ENCODE data around the gene MRPS23.

The MRPS23 gene

DNA sequence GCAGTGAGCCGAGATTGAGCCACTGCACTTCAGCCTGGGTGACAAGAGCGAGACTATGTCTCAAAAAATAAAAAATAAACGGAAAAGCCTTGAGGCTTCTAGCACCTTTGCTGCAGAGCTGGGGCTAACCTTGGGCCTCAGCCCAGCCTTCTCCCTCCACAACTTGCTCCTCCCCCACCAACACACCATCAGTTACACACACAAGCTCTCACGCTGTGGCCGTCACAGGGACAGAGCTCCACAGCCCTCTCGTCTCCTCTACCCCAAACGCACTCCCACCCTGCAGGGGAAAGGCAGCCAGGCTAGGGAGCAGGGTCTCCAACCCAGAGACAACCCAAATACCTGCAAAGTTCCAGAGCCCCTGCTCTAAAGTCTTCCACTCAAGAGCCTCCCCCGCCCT lies 22.0 kb upstream of the MRPS23 start:
- H3K9me3 ChIP-seq (ENCODE audit: control insufficient read depth, low read length) = no peaks in the 10 kb centered on the region
- no peaks in the 10 kb centered on the region for H3K27me3 ChIP-seq (ENCODE audit: control insufficient read depth, insufficient read depth, low read length, poor library complexity, severe bottlenecking)
- H3K36me3 ChIP-seq (ENCODE audit: control insufficient read depth, insufficient read depth, low read length) = no peaks in the 10 kb centered on the region
- H3K4me1 ChIP-seq (ENCODE audit: control insufficient read depth, insufficient read depth, low read length) = peaks cover 55% of the 10 kb centered on the region
- 87 to 89% methylated on average over 8 of the region's 8 CpGs for WGBS, 2 experiments
- H3K4me3 ChIP-seq (ENCODE audit: insufficient read depth, low read depth, low read length) = no peak overlapping the region
- no peak overlapping the region for H3K27ac ChIP-seq (ENCODE audit: insufficient read depth, low read depth, low read length, poor library complexity, severe bottlenecking)

DNA sequence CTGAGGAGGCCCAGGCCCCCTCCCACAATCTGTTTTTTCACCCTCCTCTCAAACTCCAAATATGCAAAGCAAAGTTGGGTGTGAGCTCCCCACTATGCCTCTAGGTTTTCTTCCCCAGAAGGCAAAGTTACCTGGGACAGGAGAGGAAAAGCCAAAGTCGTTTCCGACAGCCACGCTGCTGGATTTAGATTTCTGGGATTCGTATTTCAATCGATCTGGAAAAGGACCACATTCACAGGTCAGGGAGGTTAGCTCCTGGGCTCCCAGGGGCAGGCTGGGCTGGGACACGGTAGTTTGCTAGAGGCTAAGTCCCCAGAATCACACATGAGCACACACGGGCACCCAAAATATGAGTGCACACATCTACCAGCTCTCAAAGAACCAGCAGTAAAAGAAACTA lies 21.3 kb upstream of the MRPS23 start:
- Histone ChIP-seq H3K9me3 (ENCODE audit: control insufficient read depth, low read length) (no peaks in the 10 kb centered on the region), H3K27ac (ENCODE audit: insufficient read depth, low read depth, low read length, poor library complexity, severe bottlenecking) (no peak overlapping the region), H3K4me3 (ENCODE audit: insufficient read depth, low read depth, low read length) (no peak overlapping the region), H3K27me3 (ENCODE audit: control insufficient read depth, insufficient read depth, low read length, poor library complexity, severe bottlenecking) (no peaks in the 10 kb centered on the region), H3K4me1 (ENCODE audit: control insufficient read depth, insufficient read depth, low read length) (peaks cover 51% of the 10 kb centered on the region), H3K36me3 (ENCODE audit: control insufficient read depth, insufficient read depth, low read length) (no peaks in the 10 kb centered on the region)
- 86 to 94% methylated on average over 7 of the region's 7 CpGs for WGBS, 2 experiments

DNA sequence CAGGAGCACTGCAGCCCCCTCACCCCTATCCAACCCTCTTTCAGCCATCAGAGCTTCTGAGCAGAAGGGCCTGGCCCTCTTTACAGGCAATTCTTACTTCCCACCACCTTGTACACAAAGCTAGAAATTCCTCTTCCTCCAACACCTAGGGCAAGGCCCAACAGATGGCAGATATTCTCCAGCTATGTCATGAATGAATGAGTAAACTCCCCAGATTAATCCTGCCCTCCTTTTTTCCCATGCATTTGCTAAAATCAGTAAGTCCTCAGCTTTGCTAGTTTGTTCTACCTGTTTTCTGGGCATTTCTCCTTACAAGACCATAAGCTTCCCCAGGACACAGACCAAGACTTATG lies 20.4 kb upstream of the MRPS23 start:
- H3K36me3 ChIP-seq (ENCODE audit: control insufficient read depth, insufficient read depth, low read length) = no peaks in the 10 kb centered on the region
- H3K27ac ChIP-seq (ENCODE audit: insufficient read depth, low read depth, low read length, poor library complexity, severe bottlenecking) = no peak overlapping the region
- peaks cover 42% of the 10 kb centered on the region for H3K4me1 ChIP-seq (ENCODE audit: control insufficient read depth, insufficient read depth, low read length)
- no peak overlapping the region for H3K4me3 ChIP-seq (ENCODE audit: insufficient read depth, low read depth, low read length)
- H3K9me3 ChIP-seq (ENCODE audit: control insufficient read depth, low read length) = no peaks in the 10 kb centered on the region
- H3K27me3 ChIP-seq (ENCODE audit: control insufficient read depth, insufficient read depth, low read length, poor library complexity, severe bottlenecking) = no peaks in the 10 kb centered on the region

DNA sequence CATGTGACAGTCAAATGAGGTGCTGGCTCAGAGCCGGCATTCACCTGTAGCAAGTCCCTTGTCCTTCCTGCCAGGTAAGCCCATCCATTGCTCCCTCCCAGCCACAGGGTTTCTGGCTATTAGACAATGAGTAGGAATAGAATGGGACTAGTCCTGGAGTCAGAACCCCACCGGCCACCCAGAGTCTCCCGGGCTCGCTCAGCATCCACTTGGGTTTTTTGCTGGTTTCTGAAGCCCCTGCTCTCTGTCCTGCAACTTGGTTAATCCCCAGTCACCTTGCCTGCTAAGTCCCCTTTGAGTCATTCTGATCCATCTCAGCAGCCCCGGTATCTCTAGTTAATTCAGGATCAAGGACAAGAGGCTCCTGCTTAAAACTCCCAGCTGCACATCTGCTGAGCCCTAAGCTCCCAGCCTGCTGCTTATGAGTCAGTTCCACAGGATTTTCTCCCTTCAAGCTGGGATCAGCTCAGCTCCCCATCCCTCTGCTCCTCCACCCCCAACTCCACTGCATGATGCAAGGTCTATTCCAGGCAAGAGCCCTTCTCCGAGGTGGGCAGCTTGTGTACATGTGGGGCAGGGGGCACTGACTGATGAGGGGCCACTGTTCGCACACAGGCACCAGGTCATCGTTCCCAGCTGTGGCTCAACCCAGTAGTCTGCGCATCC lies 19.9 kb upstream of the MRPS23 start:
- Histone ChIP-seq H3K9me3 (ENCODE audit: control insufficient read depth, low read length) (no peaks in the 10 kb centered on the region), H3K27ac (ENCODE audit: insufficient read depth, low read depth, low read length, poor library complexity, severe bottlenecking) (no peak overlapping the region), H3K27me3 (ENCODE audit: control insufficient read depth, insufficient read depth, low read length, poor library complexity, severe bottlenecking) (no peaks in the 10 kb centered on the region), H3K4me3 (ENCODE audit: insufficient read depth, low read depth, low read length) (no peak overlapping the region), H3K36me3 (ENCODE audit: control insufficient read depth, insufficient read depth, low read length) (no peaks in the 10 kb centered on the region), H3K4me1 (ENCODE audit: control insufficient read depth, insufficient read depth, low read length) (peaks cover 37% of the 10 kb centered on the region)
- WGBS, 2 experiments = 93 to 94% methylated on average over 9 of the region's 9 CpGs

DNA sequence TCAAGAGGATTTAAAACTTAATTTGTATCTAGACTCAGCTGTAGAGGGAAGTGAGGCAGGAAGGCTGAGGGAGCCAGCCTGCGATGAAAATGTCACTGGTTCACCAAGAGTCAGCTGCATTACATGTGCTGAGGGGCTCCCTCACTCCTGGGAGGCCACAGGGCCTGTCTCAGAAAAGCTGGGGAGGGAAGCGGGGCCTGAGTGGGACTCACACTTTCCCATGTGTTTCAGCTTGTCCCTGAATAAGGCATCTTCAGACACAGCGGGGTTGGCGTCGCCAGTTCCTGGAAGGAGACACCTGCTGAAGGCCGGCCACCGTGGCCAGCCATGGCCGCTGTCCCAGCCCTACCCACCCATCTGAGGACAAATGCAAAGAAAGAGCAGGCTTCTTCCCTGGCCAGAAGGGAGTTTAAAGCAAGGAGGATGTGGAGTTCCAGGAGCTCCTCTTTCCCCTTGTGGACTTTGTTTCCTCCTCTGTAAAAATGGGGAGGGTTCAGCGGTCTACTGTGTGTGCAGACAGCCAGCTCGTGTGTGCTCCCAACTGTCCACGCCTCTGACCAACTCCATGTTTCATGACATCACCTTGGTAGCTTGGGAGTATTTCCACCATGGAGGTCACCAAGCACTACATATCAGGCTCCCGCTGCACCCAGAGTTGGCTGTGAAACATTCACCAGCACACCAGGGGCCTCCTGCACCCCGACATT lies 19.2 kb upstream of the MRPS23 start:
- H3K4me1 ChIP-seq (ENCODE audit: control insufficient read depth, insufficient read depth, low read length) = peaks cover 30% of the 10 kb centered on the region
- peaks cover 3% of the 10 kb centered on the region for H3K27me3 ChIP-seq (ENCODE audit: control insufficient read depth, insufficient read depth, low read length, poor library complexity, severe bottlenecking)
- H3K36me3 ChIP-seq (ENCODE audit: control insufficient read depth, insufficient read depth, low read length) = no peaks in the 10 kb centered on the region
- WGBS, 2 experiments = 95% methylated on average over 13 of the region's 13 CpGs
- no peak overlapping the region for H3K27ac ChIP-seq (ENCODE audit: insufficient read depth, low read depth, low read length, poor library complexity, severe bottlenecking)
- no peaks in the 10 kb centered on the region for H3K9me3 ChIP-seq (ENCODE audit: control insufficient read depth, low read length)
- H3K4me3 ChIP-seq (ENCODE audit: insufficient read depth, low read depth, low read length) = no peak overlapping the region

DNA sequence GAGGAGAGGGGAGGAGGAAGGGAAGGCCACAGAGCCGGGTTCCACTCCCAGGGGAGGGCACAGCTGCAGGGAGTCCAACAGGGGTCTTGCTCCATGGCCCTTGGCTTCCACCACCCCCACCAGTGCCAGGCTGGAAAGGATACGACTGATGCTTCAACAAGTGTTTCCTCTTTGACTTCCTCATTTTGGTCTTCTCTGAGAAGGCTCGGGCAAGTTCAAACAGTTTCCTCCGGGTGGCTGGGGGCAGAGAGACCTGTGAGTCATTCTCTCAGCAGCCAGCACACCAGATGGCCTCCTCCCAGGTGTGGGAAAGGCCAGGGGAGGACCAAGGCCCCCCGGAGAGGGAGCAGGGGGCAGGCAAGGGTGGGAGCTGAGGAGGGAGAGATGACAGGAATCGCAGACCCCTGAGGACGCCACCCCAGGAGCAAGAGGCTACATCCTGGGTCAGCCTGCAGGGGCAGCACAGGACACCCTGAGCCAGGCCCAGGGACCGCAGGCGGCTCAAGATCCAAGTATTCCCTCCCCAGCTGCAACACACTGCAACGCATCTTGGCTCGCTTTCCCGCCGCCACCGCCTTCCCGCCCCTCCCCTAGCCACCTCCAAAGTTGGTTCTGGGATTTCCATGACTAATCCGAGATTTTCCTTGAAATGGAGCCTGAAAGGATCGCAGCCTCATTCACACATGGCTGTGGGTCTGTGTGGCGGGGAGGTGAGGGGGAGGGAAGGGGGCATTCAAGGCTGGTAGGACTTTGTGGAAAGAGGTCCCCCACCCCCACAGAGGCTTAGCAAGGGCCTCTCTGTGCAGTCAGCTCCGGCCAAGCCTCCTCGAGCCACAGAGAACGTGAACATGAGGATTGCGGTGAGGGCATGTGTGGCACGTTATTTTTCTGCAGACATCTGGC lies 18.4 kb upstream of the MRPS23 start:
- 45 to 46% methylated on average over 23 of the region's 23 CpGs for WGBS, 2 experiments
- H3K36me3 ChIP-seq (ENCODE audit: control insufficient read depth, insufficient read depth, low read length) = no peaks in the 10 kb centered on the region
- H3K4me1 ChIP-seq (ENCODE audit: control insufficient read depth, insufficient read depth, low read length) = peaks cover 30% of the 10 kb centered on the region
- peaks cover 5% of the 10 kb centered on the region for H3K27me3 ChIP-seq (ENCODE audit: control insufficient read depth, insufficient read depth, low read length, poor library complexity, severe bottlenecking)
- H3K4me3 ChIP-seq (ENCODE audit: insufficient read depth, low read depth, low read length) = no peak overlapping the region
- no peaks in the 10 kb centered on the region for H3K9me3 ChIP-seq (ENCODE audit: control insufficient read depth, low read length)
- H3K27ac ChIP-seq (ENCODE audit: insufficient read depth, low read depth, low read length, poor library complexity, severe bottlenecking) = no peak overlapping the region

DNA sequence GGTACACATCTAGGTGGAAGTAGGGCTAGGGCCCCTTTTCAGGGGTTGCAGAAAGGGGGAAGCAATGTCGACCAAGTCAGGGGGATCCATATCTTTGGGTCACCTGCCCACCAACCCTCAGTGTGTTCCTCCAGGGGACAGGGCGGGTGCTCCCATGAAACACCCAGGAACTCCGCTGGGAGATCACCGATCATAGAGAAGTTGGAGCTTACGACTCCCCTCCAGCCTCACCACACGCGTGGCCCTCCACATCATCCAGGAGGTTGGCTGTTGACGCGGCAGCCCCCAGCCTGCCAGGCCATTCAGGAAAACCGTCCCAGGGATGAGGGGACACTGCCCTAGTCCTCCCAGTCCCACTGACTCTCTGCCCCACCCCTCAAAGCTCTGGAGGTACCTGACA lies 17.3 kb upstream of the MRPS23 start:
- Histone ChIP-seq H3K4me3 (ENCODE audit: insufficient read depth, low read depth, low read length) (no peak overlapping the region), H3K9me3 (ENCODE audit: control insufficient read depth, low read length) (no peaks in the 10 kb centered on the region), H3K4me1 (ENCODE audit: control insufficient read depth, insufficient read depth, low read length) (peaks cover 41% of the 10 kb centered on the region), H3K36me3 (ENCODE audit: control insufficient read depth, insufficient read depth, low read length) (no peaks in the 10 kb centered on the region), H3K27ac (ENCODE audit: insufficient read depth, low read depth, low read length, poor library complexity, severe bottlenecking) (no peak overlapping the region), H3K27me3 (ENCODE audit: control insufficient read depth, insufficient read depth, low read length, poor library complexity, severe bottlenecking) (peaks cover 16% of the 10 kb centered on the region)
- WGBS, 2 experiments = 95 to 96% methylated on average over 10 of the region's 10 CpGs

DNA sequence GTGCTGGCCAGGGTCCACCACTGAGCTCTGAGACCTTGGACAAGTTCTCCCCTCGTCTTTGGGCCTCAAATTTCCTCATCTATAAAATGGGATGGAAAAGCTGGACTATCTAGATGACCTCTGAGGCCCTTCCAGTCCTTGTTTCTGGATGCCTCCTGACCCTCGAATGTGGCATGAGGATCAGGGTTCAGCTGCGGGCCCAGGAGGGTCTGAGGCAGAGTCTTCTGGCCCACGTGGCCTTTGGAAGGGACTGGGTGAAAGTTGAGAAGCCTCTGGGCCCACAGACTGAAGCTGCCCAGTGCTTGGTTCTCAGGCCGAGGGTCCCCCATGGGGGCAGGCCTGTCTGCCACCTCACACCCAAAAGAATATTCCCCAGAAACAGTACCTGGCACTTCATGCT lies 16.9 kb upstream of the MRPS23 start:
- Histone ChIP-seq H3K36me3 (ENCODE audit: control insufficient read depth, insufficient read depth, low read length) (no peaks in the 10 kb centered on the region), H3K4me3 (ENCODE audit: insufficient read depth, low read depth, low read length) (no peak overlapping the region), H3K27ac (ENCODE audit: insufficient read depth, low read depth, low read length, poor library complexity, severe bottlenecking) (no peak overlapping the region), H3K4me1 (ENCODE audit: control insufficient read depth, insufficient read depth, low read length) (peaks cover 44% of the 10 kb centered on the region), H3K27me3 (ENCODE audit: control insufficient read depth, insufficient read depth, low read length, poor library complexity, severe bottlenecking) (peaks cover 20% of the 10 kb centered on the region), H3K9me3 (ENCODE audit: control insufficient read depth, low read length) (no peaks in the 10 kb centered on the region)
- WGBS, 2 experiments = 87 to 95% methylated on average over 5 of the region's 5 CpGs

DNA sequence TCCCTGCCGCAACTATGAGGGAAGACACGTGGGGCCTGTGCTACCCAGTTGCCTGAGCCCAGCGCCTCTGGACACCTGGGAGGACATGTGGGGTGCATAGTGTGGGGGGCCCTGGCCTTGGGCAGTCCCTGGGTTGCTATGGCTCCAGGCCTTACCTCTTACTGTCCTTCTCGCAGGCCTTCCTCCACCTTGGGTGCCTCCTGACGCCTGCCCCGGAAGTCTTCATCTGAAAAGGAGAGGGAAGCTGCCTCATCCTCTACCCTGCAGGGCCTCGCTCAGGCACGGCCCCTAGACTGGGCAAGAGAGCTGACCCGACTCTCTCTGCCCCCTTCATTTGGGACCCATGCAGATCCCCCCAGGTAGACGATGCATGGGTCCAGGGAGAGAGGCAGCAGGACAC lies 16.5 kb upstream of the MRPS23 start:
- 93 to 95% methylated on average over 10 of the region's 10 CpGs for WGBS, 2 experiments
- Histone ChIP-seq H3K36me3 (ENCODE audit: control insufficient read depth, insufficient read depth, low read length) (no peaks in the 10 kb centered on the region), H3K27me3 (ENCODE audit: control insufficient read depth, insufficient read depth, low read length, poor library complexity, severe bottlenecking) (peaks cover 24% of the 10 kb centered on the region), H3K9me3 (ENCODE audit: control insufficient read depth, low read length) (no peaks in the 10 kb centered on the region), H3K4me3 (ENCODE audit: insufficient read depth, low read depth, low read length) (no peak overlapping the region), H3K4me1 (ENCODE audit: control insufficient read depth, insufficient read depth, low read length) (peaks cover 47% of the 10 kb centered on the region), H3K27ac (ENCODE audit: insufficient read depth, low read depth, low read length, poor library complexity, severe bottlenecking) (no peak overlapping the region)

DNA sequence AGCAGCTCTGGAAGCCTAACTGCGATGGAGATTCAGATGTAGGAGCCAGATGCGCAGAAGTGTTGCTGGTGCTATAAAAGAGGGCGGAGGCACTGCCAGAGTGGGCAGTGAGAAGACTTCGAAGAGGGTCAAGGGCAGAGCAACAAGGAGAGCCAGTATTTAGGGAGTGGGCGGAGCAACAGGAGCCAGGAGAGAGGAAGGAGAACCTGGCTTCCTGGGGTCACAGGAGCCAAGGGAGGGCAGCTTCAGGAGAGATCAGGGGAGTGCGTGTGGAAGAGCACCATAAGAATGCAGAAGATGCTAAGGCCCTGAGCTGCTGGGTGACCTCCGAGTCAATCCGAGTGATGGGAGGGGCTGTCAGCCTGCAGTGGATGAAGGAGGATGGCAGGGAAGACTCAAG lies 14.4 kb upstream of the MRPS23 start:
- H3K27ac ChIP-seq (ENCODE audit: insufficient read depth, low read depth, low read length, poor library complexity, severe bottlenecking) = no peak overlapping the region
- peaks cover 43% of the 10 kb centered on the region for H3K4me1 ChIP-seq (ENCODE audit: control insufficient read depth, insufficient read depth, low read length)
- H3K4me3 ChIP-seq (ENCODE audit: insufficient read depth, low read depth, low read length) = no peak overlapping the region
- WGBS, 2 experiments = 84 to 86% methylated on average over 8 of the region's 8 CpGs
- H3K9me3 ChIP-seq (ENCODE audit: control insufficient read depth, low read length) = no peaks in the 10 kb centered on the region
- peaks cover 44% of the 10 kb centered on the region for H3K27me3 ChIP-seq (ENCODE audit: control insufficient read depth, insufficient read depth, low read length, poor library complexity, severe bottlenecking)
- no peaks in the 10 kb centered on the region for H3K36me3 ChIP-seq (ENCODE audit: control insufficient read depth, insufficient read depth, low read length)

Data from ectodermal cell (in vitro differentiated cells).